ENCODE results near the gene HDAC10.

DNA sequence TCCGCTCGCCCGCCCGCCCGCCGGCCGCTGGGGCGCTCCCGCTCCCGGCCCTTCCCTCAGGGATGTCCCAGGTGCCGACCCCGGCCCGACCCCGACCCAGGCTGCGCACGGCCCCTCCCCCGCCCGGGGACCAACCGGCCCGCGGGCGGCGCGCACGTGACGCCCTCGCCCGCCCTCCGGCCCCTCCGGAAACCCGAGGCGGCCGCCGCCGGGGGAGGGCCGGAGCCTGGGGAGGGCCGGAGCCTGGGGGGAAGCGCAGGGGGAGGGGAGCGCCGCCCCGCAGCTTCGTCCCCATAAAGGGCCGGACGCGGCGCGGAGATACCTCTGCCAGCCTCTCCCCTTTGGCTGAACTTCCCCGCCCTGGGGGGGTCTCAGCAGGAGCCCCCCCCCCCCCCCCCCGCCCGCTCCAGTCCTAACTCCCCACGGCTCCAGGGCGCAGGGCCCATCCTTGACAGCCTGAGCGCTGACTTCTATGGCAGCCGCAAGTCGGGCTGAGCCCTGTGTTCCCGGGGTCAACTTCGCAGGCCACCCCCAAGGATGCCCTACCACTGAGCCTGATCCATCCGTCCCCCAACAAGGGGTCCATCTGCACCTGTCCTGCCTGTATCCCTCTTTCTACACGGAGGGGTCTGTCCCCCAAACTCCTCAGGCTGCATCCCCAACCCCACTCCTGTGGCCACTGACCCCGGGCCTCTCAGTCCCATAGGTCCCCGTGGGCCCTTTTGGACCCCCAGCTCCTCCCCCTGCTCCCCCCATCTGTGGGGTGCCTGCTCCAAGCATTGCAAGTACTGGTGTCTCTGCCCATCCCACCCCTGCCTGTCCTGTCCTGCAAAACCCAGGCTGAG is 10.8 kb upstream of the HDAC10 start, which contains the start of gene MAPK12:
- no peak for TF ChIP-seq CEBPB (IDR thresholded peaks at IDR 0.05)
- no peak for TF ChIP-seq RAD21 (IDR thresholded peaks at IDR 0.05; ENCODE audit: low read depth)
- no peak for TF ChIP-seq TAF1 (IDR thresholded peaks at IDR 0.05; ENCODE audit: low read depth)
- peak; percentile 89 for TF ChIP-seq USF1 (IDR thresholded peaks at IDR 0.05)
